B cell (primary cell): Measurements from ENCODE around the gene PKNOX2. TPM values are rescaled to one million over a fixed set of nuclear protein-coding genes. Genes with fewer than 3 reads are reported as not detected.
A peak's percentile ranks its signal among the peaks of the same experiment; 100 is the strongest.

Experiments
- ATAC-seq: fragments of 200-7000 bp; cut with Tn5 transposase; one replicate; pipeline ENCODE4 v1.10.0; 2021; ENCODE audit warnings: low read depth, mild to moderate bottlenecking, moderate number of reproducible peaks, moderate library complexity
- CTCF ChIA-PET: fragments of 350-600 bp; sonication (Branson Sonifier 250); formaldehyde crosslinking; loops from one replicate; lab custom pipeline; 2021; ENCODE audit warnings: antibody characterized with exemption, inconsistent platforms; lab: Charles Lee
- POLR2A ChIA-PET: fragments of 350-600 bp; sonication (Branson Sonifier 250); formaldehyde crosslinking; loops from one replicate; lab custom pipeline; 2021; ENCODE audit warnings: antibody characterized with exemption; lab: Charles Lee
- DNase-seq: peaks from one replicate; pipeline ENCODE4 v3.0.0; 2013
- H2AFZ ChIP-seq: 2 replicates; pipeline ENCODE4 v1.6.1; 2012; ENCODE audit warnings: mild to moderate bottlenecking, low read depth, low read length; ENCODE audit not compliant: insufficient read depth, poor library complexity, severe bottlenecking
- H3K27ac ChIP-seq, 2 donors: 1 replicate in 1 of 2; 2 replicates in 1 of 2; pipeline ENCODE4 v1.5.1; 2012 to 2013; ENCODE audit warnings: low read length in 2 of 2, mild to moderate bottlenecking in 2 of 2, moderate library complexity in 1 of 2
- H3K27me3 ChIP-seq, 4 experiments: fragments of 200-600 bp in 1 of 4; sonication (generic) in 1 of 4; replicated peaks in 1 of 4; 1 replicate in 2 of 4; 2 replicates in 2 of 4; pipeline versions ENCODE4 v1.6.1 to v1.7.0; 2013 to 2016; ENCODE audit warnings: low read length in 3 of 4, mild to moderate bottlenecking in 2 of 4, mixed read lengths in 1 of 4, moderate library complexity in 1 of 4; ENCODE audit not compliant: insufficient read depth in 4 of 4, control insufficient read depth in 3 of 4; ENCODE audit errors: control extremely low read depth in 1 of 4
- H3K36me3 ChIP-seq, 2 experiments: replicated peaks in 1 of 2; 1 replicate in 1 of 2; 2 replicates in 1 of 2; pipeline versions ENCODE4 v1.6.1 to v1.7.1; 2013; ENCODE audit warnings: low read length in 1 of 2; ENCODE audit not compliant: insufficient read depth in 2 of 2, control insufficient read depth in 1 of 2; ENCODE audit errors: control extremely low read depth in 1 of 2, extremely low read depth in 1 of 2
- H3K4me1 ChIP-seq, 2 donors: fragments of 200-600 bp in 1 of 2; sonication (generic) in 1 of 2; 1 replicate in 1 of 2; 2 replicates in 1 of 2; pipeline versions ENCODE4 v1.5.1 to v1.6.1; 2013 to 2017; ENCODE audit warnings: low read length in 2 of 2; ENCODE audit not compliant: control insufficient read depth in 2 of 2, insufficient read depth in 2 of 2
- H3K4me2 ChIP-seq: replicated peaks from 2 replicates; pipeline ENCODE3; 2012; ENCODE audit warnings: mild to moderate bottlenecking, low read depth, low read length; ENCODE audit not compliant: poor library complexity, severe bottlenecking
- H3K4me3 ChIP-seq, 5 experiments: fragments of 200-600 bp in 1 of 5; sonication (generic) in 1 of 5; 1 replicate in 3 of 5; 2 replicates in 2 of 5; pipeline versions ENCODE4 v1.5.1 to v1.7.0; 2011 to 2016; ENCODE audit warnings: low read length in 4 of 5, mild to moderate bottlenecking in 4 of 5, low read depth in 2 of 5, control low read depth in 1 of 5, moderate library complexity in 1 of 5; ENCODE audit not compliant: insufficient read depth in 1 of 5; ENCODE audit errors: control extremely low read depth in 1 of 5, extremely low read depth in 1 of 5
- H3K79me2 ChIP-seq: fragments of 200-600 bp; sonication (generic); one replicate; pipeline ENCODE4 v1.6.0; 2016; ENCODE audit warnings: low read length; ENCODE audit not compliant: control insufficient read depth, insufficient read depth
- H3K9ac ChIP-seq: fragments of 200-600 bp; sonication (generic); 2 replicates; pipeline ENCODE4 v1.6.1; 2017; ENCODE audit warnings: mild to moderate bottlenecking, low read length, moderate library complexity
- H3K9me3 ChIP-seq, 3 donors: one replicate each; pipeline versions ENCODE4 v1.6.1 to v1.7.1; 2013; ENCODE audit warnings: low read length in 2 of 3; ENCODE audit not compliant: control insufficient read depth in 2 of 3, insufficient read depth in 1 of 3; ENCODE audit errors: control extremely low read depth in 1 of 3
- H4K20me1 ChIP-seq: 2 replicates; pipeline ENCODE4 v1.6.0; 2012; ENCODE audit warnings: mild to moderate bottlenecking, low read length; ENCODE audit not compliant: insufficient read depth, control insufficient read depth, poor library complexity, severe bottlenecking
- H3K27ac Mint-ChIP-seq: one replicate; pipeline ENCODE4 v1.8.0; 2021; ENCODE audit warnings: mixed read lengths
- H3K27me3 Mint-ChIP-seq: one replicate; pipeline ENCODE4 v1.8.0; 2021; ENCODE audit warnings: mixed read lengths
- H3K4me1 Mint-ChIP-seq: one replicate; pipeline ENCODE4 v1.8.0; 2021; ENCODE audit warnings: mixed read lengths
- H3K4me3 Mint-ChIP-seq: one replicate; pipeline ENCODE4 v1.8.0; 2021; ENCODE audit warnings: mixed read lengths
- H3K9me3 Mint-ChIP-seq: one replicate; pipeline ENCODE4 v1.8.0; 2022; ENCODE audit warnings: mixed read lengths; ENCODE audit not compliant: insufficient read depth
- EZH2 ChIP-seq: IDR thresholded peaks from 2 replicates; pipeline ENCODE4 v1.6.1; 2012; ENCODE audit warnings: borderline replicate concordance, low read depth, mild to moderate bottlenecking, moderate library complexity, low read length; ENCODE audit not compliant: insufficient read depth, poor library complexity, severe bottlenecking
- WGBS: methylation state at CpG from one replicate; pipeline ENCODE4 v1.1.5; 2013; ENCODE audit warnings: missing lambda C conversion rate; ENCODE audit not compliant: insufficient coverage; 5-methylcytosine and 5-hydroxymethylcytosine counted together
- intact Hi-C: fragments of 100-400 bp; cut with micrococcal nuclease; formaldehyde crosslinking; loops from one replicate; pipeline ENCODE4 v1.10.0; 2022
- polyA plus RNA-seq: library from polyadenylated mRNA; depleted of rRNA; stranded (reverse); fragments of >200 nt; gene quantifications from 2 replicates; pipeline ENCODE4 v1.2.3, GENCODE V29; 2012
- total RNA-seq, 2 donors: library from RNA; stranded (reverse); fragments of 120-200 nt in 1 of 2; gene quantifications; 1 replicate in 1 of 2; 2 replicates in 1 of 2; pipeline versions ENCODE4 v1.2.3 to v1.2.4, GENCODE V29; 2013 to 2022
- TF ChIP-seq, protein P1 (sequence below): fragments of 200-600 bp; IDR thresholded peaks from one replicate; pipeline ENCODE4 v1.8.0; 2022; ENCODE audit warnings: antibody characterized with exemption, mild to moderate bottlenecking

Gene PKNOX2
- total and polyA plus RNA-seq, 2 donors (not counting 1 experiment from before 2014, with no cell fraction given) = not detected

DNA sequence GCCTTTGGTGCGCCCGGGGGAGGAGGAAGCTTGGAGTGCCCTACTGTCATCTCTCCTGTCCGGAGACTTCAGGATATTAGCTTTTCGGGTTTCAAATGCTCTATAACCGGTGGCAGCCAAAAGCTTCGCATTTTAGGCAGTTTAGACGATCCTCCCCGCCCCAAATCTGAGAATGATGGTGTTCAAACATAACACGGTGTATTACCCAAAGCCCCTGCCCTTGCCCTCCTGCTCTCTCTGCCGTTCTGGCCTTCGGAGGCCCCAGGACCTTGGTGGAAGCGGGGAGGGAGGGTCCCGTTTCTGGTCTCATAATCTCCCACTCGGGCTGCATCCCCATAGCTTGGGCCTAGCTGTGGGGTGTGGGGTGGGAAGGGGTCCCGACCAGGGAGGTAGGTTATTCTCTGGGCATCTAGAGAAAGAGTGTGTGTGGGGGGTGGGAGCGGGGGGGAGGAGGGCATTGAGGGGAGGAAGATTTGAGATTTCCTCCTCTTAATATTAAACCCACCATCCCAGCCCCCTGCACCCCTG lies 2.3 kb downstream of the PKNOX2 start:
- Histone ChIP-seq H3K4me3 (no peak overlapping the region), H4K20me1 (no peaks in the 10 kb centered on the region), H3K4me2 (peak overlapping the region; percentile 96), H3K9me3 (peaks cover 0 to 13% (median 0%) of the 10 kb centered on the region in 3 donors), H3K36me3 (no peaks in the 10 kb centered on the region), H3K9ac (peak overlapping the region; percentile 64), H3K27me3 (peaks cover 3 to 66% (median 45%) of the 10 kb centered on the region in 4 experiments), H3K79me2 (no peaks in the 10 kb centered on the region), H3K27ac (no peak overlapping the region), H2AFZ (peak overlapping the region; percentile 47), H3K4me1 (peaks cover 22 to 23% of the 10 kb centered on the region in 2 donors)
- no peaks in the 10 kb centered on the region for H3K9me3 Mint-ChIP-seq
- intact Hi-C loops = no loop called here
- TF ChIP-seq, protein P1, sequence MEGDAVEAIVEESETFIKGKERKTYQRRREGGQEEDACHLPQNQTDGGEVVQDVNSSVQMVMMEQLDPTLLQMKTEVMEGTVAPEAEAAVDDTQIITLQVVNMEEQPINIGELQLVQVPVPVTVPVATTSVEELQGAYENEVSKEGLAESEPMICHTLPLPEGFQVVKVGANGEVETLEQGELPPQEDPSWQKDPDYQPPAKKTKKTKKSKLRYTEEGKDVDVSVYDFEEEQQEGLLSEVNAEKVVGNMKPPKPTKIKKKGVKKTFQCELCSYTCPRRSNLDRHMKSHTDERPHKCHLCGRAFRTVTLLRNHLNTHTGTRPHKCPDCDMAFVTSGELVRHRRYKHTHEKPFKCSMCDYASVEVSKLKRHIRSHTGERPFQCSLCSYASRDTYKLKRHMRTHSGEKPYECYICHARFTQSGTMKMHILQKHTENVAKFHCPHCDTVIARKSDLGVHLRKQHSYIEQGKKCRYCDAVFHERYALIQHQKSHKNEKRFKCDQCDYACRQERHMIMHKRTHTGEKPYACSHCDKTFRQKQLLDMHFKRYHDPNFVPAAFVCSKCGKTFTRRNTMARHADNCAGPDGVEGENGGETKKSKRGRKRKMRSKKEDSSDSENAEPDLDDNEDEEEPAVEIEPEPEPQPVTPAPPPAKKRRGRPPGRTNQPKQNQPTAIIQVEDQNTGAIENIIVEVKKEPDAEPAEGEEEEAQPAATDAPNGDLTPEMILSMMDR = no peak
- no peak for TF ChIP-seq EZH2
- no peak for DNase-seq
- peaks cover 80% of the 10 kb centered on the region for H3K27me3 Mint-ChIP-seq
- no peak overlapping the region for H3K27ac Mint-ChIP-seq
- peak overlapping the region; percentile 7 for H3K4me3 Mint-ChIP-seq
- CTCF ChIA-PET = no interaction called here
- 24% methylated on average over 8 of the region's 16 CpGs for WGBS
- H3K4me1 Mint-ChIP-seq = peaks cover 22% of the 10 kb centered on the region
- no peak for ATAC-seq
- POLR2A ChIA-PET = no interaction called here

DNA sequence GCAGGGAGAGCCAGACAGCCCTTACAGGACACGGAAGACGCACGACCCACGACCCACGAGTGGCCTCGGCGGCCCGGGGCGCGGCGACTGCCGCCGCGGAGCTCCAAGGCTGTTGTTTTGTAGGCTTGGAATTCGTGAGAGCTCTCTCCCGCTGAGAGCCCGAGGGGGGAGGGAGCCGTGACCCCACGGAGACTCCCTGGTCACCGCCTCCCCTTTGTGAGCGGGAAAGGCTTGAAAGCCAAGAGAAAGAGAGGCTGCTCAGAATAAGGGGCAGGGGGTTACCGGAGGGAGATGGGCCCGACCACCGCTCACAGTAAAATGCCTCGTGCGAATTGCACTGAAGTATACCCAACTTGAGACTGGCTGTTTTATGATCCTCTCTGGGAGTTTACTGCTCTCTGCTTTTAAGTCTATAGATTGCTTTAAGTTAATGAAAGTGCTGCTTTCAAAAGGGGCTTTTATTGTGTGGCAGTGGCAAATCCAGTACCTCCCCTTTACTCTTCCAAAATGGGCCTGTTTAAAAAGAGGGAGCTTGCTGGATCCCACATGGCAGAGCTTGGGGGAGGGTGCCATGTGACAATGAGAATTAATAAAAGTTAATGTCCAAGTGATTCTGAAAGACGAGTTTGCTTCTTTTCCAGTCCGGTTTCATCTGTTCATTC lies 2.9 kb downstream of the PKNOX2 start:
- WGBS = 44% methylated on average over 28 of the region's 28 CpGs
- no peak for ATAC-seq
- H3K27ac Mint-ChIP-seq = no peak overlapping the region
- H3K4me1 Mint-ChIP-seq = peaks cover 22% of the 10 kb centered on the region
- Histone ChIP-seq H2AFZ (no peak overlapping the region), H3K9me3 (peaks cover 0 to 13% (median 0%) of the 10 kb centered on the region in 3 donors), H3K27ac (no peak overlapping the region), H3K27me3 (peaks cover 3 to 70% (median 45%) of the 10 kb centered on the region in 4 experiments), H3K9ac (no peak overlapping the region), H3K4me3 (no peak overlapping the region), H3K79me2 (no peaks in the 10 kb centered on the region), H3K4me2 (no peak overlapping the region), H4K20me1 (no peaks in the 10 kb centered on the region), H3K36me3 (no peaks in the 10 kb centered on the region), H3K4me1 (peaks cover 22 to 23% of the 10 kb centered on the region in 2 donors)
- H3K27me3 Mint-ChIP-seq = peaks cover 79% of the 10 kb centered on the region
- no peak for TF ChIP-seq EZH2
- TF ChIP-seq, protein P1 = no peak
- CTCF ChIA-PET = no interaction called here
- no peaks in the 10 kb centered on the region for H3K9me3 Mint-ChIP-seq
- no peak for DNase-seq
- no peak overlapping the region for H3K4me3 Mint-ChIP-seq
- POLR2A ChIA-PET = no interaction called here
- intact Hi-C loops = no loop called here
